HCT116 (cell line): ENCODE results near the gene TAF8.

Source experiments
- CBX3 ChIP-seq: IDR thresholded peaks from 2 replicates; pipeline ENCODE4 v1.6.1; 2012; ENCODE audit warnings: low read depth
- CTCF ChIP-seq, 3 experiments: fragments of 200-600 bp in 1 of 3; sonication (generic) in 1 of 3; IDR thresholded peaks in 2 of 3; conservative IDR thresholded peaks in 1 of 3; 2 replicates each; pipeline ENCODE4 v1.5.1; 2012 to 2017; ENCODE audit warnings: low read depth in 2 of 3, low read length in 2 of 3, antibody characterized with exemption in 1 of 3, borderline replicate concordance in 1 of 3, control low read depth in 1 of 3, mild to moderate bottlenecking in 1 of 3, mixed read lengths in 1 of 3, mixed run types in 1 of 3, moderate library complexity in 1 of 3; ENCODE audit not compliant: insufficient read depth in 1 of 3
- EZH2 ChIP-seq: fragments of 200-600 bp; sonication (generic); IDR thresholded peaks from 2 replicates; pipeline ENCODE4 v1.6.1; 2017; ENCODE audit warnings: antibody characterized with exemption, mixed run types
- EZH2phosphoT487 ChIP-seq: fragments of 200-600 bp; IDR thresholded peaks from 2 replicates; pipeline ENCODE4 v1.6.1; 2018; ENCODE audit warnings: antibody characterized with exemption, borderline replicate concordance
- MAX ChIP-seq: IDR thresholded peaks from 2 replicates; pipeline ENCODE4 v1.6.1; 2012
- POLR2A ChIP-seq: IDR thresholded peaks from 2 replicates; pipeline ENCODE4 v1.7.0; 2011; ENCODE audit warnings: borderline replicate concordance; ENCODE audit not compliant: insufficient read depth, insufficient read length; ENCODE audit errors: extremely low read depth
- POLR2AphosphoS5 ChIP-seq: IDR thresholded peaks from 2 replicates; pipeline ENCODE4 v1.6.1; 2011; ENCODE audit warnings: mild to moderate bottlenecking, low read depth, low read length, moderate library complexity
- RAD21 ChIP-seq: IDR thresholded peaks from 2 replicates; pipeline ENCODE4 v1.6.1; 2012; ENCODE audit warnings: low read depth, mild to moderate bottlenecking
- REST ChIP-seq: IDR thresholded peaks from 2 replicates; pipeline ENCODE4 v1.6.1; 2012; ENCODE audit warnings: low read depth
- ZBTB33 ChIP-seq: IDR thresholded peaks from 2 replicates; pipeline ENCODE4 v1.6.1; 2011; ENCODE audit warnings: mild to moderate bottlenecking, low read length, moderate library complexity; ENCODE audit not compliant: insufficient replicate concordance; ENCODE audit errors: extremely low read depth
- ZNF274 ChIP-seq: fragments of 200-500 bp; sonication (Bioruptor generic); IDR thresholded peaks from 2 replicates; pipeline ENCODE4 v1.6.1; 2014; ENCODE audit warnings: mild to moderate bottlenecking, low read depth, low read length, inconsistent platforms

GRCh38 chr6:42125231-42125630, 74.9 kb downstream of the TAF8 start:
- no peak for TF ChIP-seq CTCF (IDR thresholded peaks at IDR 0.05 in 2 of 3, conservative IDR thresholded peaks at IDR 0.05 in 1 of 3; ENCODE audit: borderline replicate concordance in 1 of 3, insufficient read depth in 1 of 3, low read depth in 2 of 3, low read length in 2 of 3)
- no peak for TF ChIP-seq EZH2
- no peak for TF ChIP-seq POLR2AphosphoS5
- TF ChIP-seq EZH2phosphoT487: no peak
- no peak for TF ChIP-seq POLR2A
- TF ChIP-seq RAD21: no peak
- no peak for TF ChIP-seq MAX
- no peak for TF ChIP-seq REST
- no peak for TF ChIP-seq CBX3
- no peak for TF ChIP-seq ZNF274
- no peak for TF ChIP-seq ZBTB33
